ENCODE measurements around the gene DPF3. TPM values are rescaled to one million over a fixed set of nuclear protein-coding genes. Genes with fewer than 3 reads are reported as not detected.

The DPF3 gene
- polyA plus RNA-seq, 2 of the 4 experiments (the other 2 are of a cell fraction) = 0.05 to 0.09 TPM

GRCh38 chr14:72889366-72889765 lies 4.5 kb downstream of the DPF3 start:
- 39% methylated on average over 5 of the region's 5 CpGs for WGBS (ENCODE audit: missing lambda C conversion rate)
- TF ChIP-seq ESRRA (IDR thresholded peaks at IDR 0.05; ENCODE audit: borderline replicate concordance, low read length) = no peak
- no peak for TF ChIP-seq NR3C1 (IDR thresholded peaks at IDR 0.05)
- no peak for TF ChIP-seq POLR2AphosphoS2 (conservative IDR thresholded peaks at IDR 0.05; ENCODE audit: low read length)
- TF ChIP-seq HOXB5 (CRISPR knock-in tag; IDR thresholded peaks at IDR 0.05) = no peak
- no peak for TF ChIP-seq FOXS1 (CRISPR knock-in tag; IDR thresholded peaks at IDR 0.05)
- no peak for TF ChIP-seq KDM5A (IDR thresholded peaks at IDR 0.05)
- TF ChIP-seq FOSB (CRISPR knock-in tag; IDR thresholded peaks at IDR 0.05) = no peak
- TF ChIP-seq CHD4 (IDR thresholded peaks at IDR 0.05; ENCODE audit: borderline replicate concordance) = no peak
- no peak for TF ChIP-seq RNF2 (IDR thresholded peaks at IDR 0.05; ENCODE audit: borderline replicate concordance, low read depth)
- TF ChIP-seq KDM1A (IDR thresholded peaks at IDR 0.05; ENCODE audit: low read depth) = no peak
- TF ChIP-seq HOXA7 (CRISPR knock-in tag; IDR thresholded peaks at IDR 0.05) = no peak
- TF ChIP-seq USF2 (IDR thresholded peaks at IDR 0.05) = no peak
- TF ChIP-seq EHF (CRISPR knock-in tag; IDR thresholded peaks at IDR 0.05) = no peak
- no peak for TF ChIP-seq HES2 (IDR thresholded peaks at IDR 0.05)
- TF ChIP-seq EP300 (IDR thresholded peaks at IDR 0.05) = no peak
- no peak for TF ChIP-seq BHLHE40 (IDR thresholded peaks at IDR 0.05; ENCODE audit: low read depth, low read length)
- TF ChIP-seq MAZ (IDR thresholded peaks at IDR 0.05; ENCODE audit: borderline replicate concordance, low read depth, low read length) = no peak
- no peak for TF ChIP-seq ZC3H11A (IDR thresholded peaks at IDR 0.05)
- TF ChIP-seq GATA3 (IDR thresholded peaks at IDR 0.05; ENCODE audit: borderline replicate concordance) = no peak
- CTCF ChIA-PET = interaction anchor here (0.9 to 4.3 kb wide), 3 partner anchors 9 to 374 kb away, joined by 3 to 41 read pairs (median 3); no protein-coding TSS in a partner anchor

GRCh38 chr14:72888636-72889201 lies 5.2 kb downstream of the DPF3 start:
- peaks cover 8% of the 10 kb centered on the region; the same call in 2 of the 3 replicates for H3K4me1 ChIP-seq
- peak; percentile 85 for TF ChIP-seq MAFK (IDR thresholded peaks at IDR 0.05; ENCODE audit: partially characterized antibody)
- TF ChIP-seq FOXS1 (CRISPR knock-in tag; IDR thresholded peaks at IDR 0.05) = no peak
- H3K4me3 ChIP-seq = no peak overlapping the region
- no peak overlapping the region for H3K4me2 ChIP-seq
- H3K27ac ChIP-seq = no peak overlapping the region
- ATAC-seq (no peak), DNase-seq (ENCODE audit: low read depth in 1 of 2, low spot score in 1 of 2) (no peak), FAIRE-seq (no peak)
- CTCF ChIA-PET = interaction anchor here (0.9 to 4.3 kb wide), 4 partner anchors 10 to 374 kb away, joined by 3 to 41 read pairs (median 8); no protein-coding TSS in a partner anchor
- POLR2A ChIA-PET = interaction anchor here (0.6 kb wide), 1 partner anchor 137 kb away, joined by 7 read pairs; no protein-coding TSS in a partner anchor
- WGBS (ENCODE audit: missing lambda C conversion rate) = 20% methylated on average over 2 of the region's 2 CpGs
- no peaks in the 10 kb centered on the region for H3K9me3 ChIP-seq

More at GRCh38 chr14:72889366-72889765, 4.5 kb downstream of the DPF3 start:
- ATAC-seq = no peak
- no peak for FAIRE-seq
- no peak overlapping the region for H3K4me2 ChIP-seq
- no peaks in the 10 kb centered on the region for H3K9me3 ChIP-seq
- H3K4me1 ChIP-seq = peaks cover 10% of the 10 kb centered on the region; the same call in 2 of the 3 replicates
- POLR2A ChIA-PET = no interaction called here
- no peak for DNase-seq (ENCODE audit: low read depth in 1 of 2, low spot score in 1 of 2)
- no peak overlapping the region for H3K4me3 ChIP-seq
- H3K27ac ChIP-seq = no peak overlapping the region

GRCh38 chr14:72888192-72888591 lies 5.7 kb downstream of the DPF3 start:
- FAIRE-seq = no peak

More at GRCh38 chr14:72888192-72888591, 5.7 kb downstream of the DPF3 start:
- TF ChIP-seq HMGXB4 (CRISPR knock-in tag; IDR thresholded peaks at IDR 0.05; ENCODE audit: borderline replicate concordance) (no peak), JUNB (IDR thresholded peaks at IDR 0.05) (no peak), HOXB5 (CRISPR knock-in tag; IDR thresholded peaks at IDR 0.05) (no peak), GATA3 (IDR thresholded peaks at IDR 0.05; ENCODE audit: borderline replicate concordance) (no peak), ATOH8 (CRISPR knock-in tag; IDR thresholded peaks at IDR 0.05; ENCODE audit: low read depth) (no peak), USF2 (IDR thresholded peaks at IDR 0.05) (no peak), BCL3 (IDR thresholded peaks at IDR 0.05) (no peak), MAFK (IDR thresholded peaks at IDR 0.05; ENCODE audit: partially characterized antibody) (no peak), ZNF302 (CRISPR knock-in tag; IDR thresholded peaks at IDR 0.05) (no peak), RCOR1 (IDR thresholded peaks at IDR 0.05; ENCODE audit: low read depth, low read length) (no peak), NR3C1 (IDR thresholded peaks at IDR 0.05) (no peak)
- ChIA-PET POLR2A (interaction anchor here (0.6 kb wide), 1 partner anchor 138 kb away, joined by 7 read pairs; no protein-coding TSS in a partner anchor), CTCF (interaction anchor here (1.2 to 4.3 kb wide), 4 partner anchors 16 to 373 kb away, joined by 3 to 41 read pairs (median 8); no protein-coding TSS in a partner anchor)
- peaks cover 8% of the 10 kb centered on the region; the same call in 2 of the 3 replicates for H3K4me1 ChIP-seq
- no peak overlapping the region for H3K27ac ChIP-seq
- no peak overlapping the region for H3K4me3 ChIP-seq
- no peak for DNase-seq (ENCODE audit: low read depth in 1 of 2, low spot score in 1 of 2)
- no peak for ATAC-seq
- no peak overlapping the region for H3K4me2 ChIP-seq
- no peaks in the 10 kb centered on the region for H3K9me3 ChIP-seq
- WGBS (ENCODE audit: missing lambda C conversion rate) = 33% methylated on average over 2 of the region's 2 CpGs

All from A549 (cell line).